H9 (cell line): Measurements from ENCODE around the gene TEX2. TPM values are rescaled to one million over a fixed set of nuclear protein-coding genes. Genes with fewer than 3 reads are reported as not detected.

Experiments used
- DNase-seq: peaks from one replicate; pipeline ENCODE4 v3.0.0-alpha.2; 2017
- H2AFZ ChIP-seq: one replicate; pipeline ENCODE4 v1.6.1; 2013; ENCODE audit warnings: mild to moderate bottlenecking, low read length, control low read depth, moderate library complexity
- H2AK5ac ChIP-seq: 2 replicates; pipeline ENCODE4 v1.6.1; 2013; ENCODE audit warnings: low read length, control low read depth, mixed read lengths; ENCODE audit not compliant: insufficient read length
- H2BK120ac ChIP-seq: one replicate; pipeline ENCODE4 v1.6.1; 2013; ENCODE audit warnings: low read depth, mild to moderate bottlenecking, low read length, control low read depth, inconsistent platforms; ENCODE audit not compliant: poor library complexity, severe bottlenecking
- H2BK12ac ChIP-seq: 2 replicates; pipeline ENCODE4 v1.6.1; 2013; ENCODE audit warnings: low read length, control low read depth, mixed read lengths, low read depth; ENCODE audit not compliant: insufficient read length
- H2BK15ac ChIP-seq: 2 replicates; pipeline ENCODE4 v1.6.1; 2013; ENCODE audit warnings: low read depth, low read length, control low read depth
- H2BK20ac ChIP-seq: one replicate; pipeline ENCODE4 v1.6.1; 2013; ENCODE audit warnings: low read depth, mild to moderate bottlenecking, low read length, control low read depth, inconsistent platforms; ENCODE audit not compliant: poor library complexity, severe bottlenecking
- H2BK5ac ChIP-seq: 2 replicates; pipeline ENCODE4 v1.6.1; 2013; ENCODE audit warnings: low read length, control low read depth, mixed read lengths; ENCODE audit not compliant: insufficient read length
- H3K14ac ChIP-seq: 2 replicates; pipeline ENCODE4 v1.6.1; 2013; ENCODE audit warnings: low read length, control low read depth; ENCODE audit not compliant: insufficient read depth
- H3K18ac ChIP-seq: 2 replicates; pipeline ENCODE4 v1.6.1; 2013; ENCODE audit warnings: low read depth, mild to moderate bottlenecking, mixed read lengths, low read length, control low read depth; ENCODE audit not compliant: insufficient read length
- H3K23ac ChIP-seq: 2 replicates; pipeline ENCODE4 v1.6.1; 2013; ENCODE audit warnings: low read length, control low read depth, mixed read lengths, low read depth; ENCODE audit not compliant: insufficient read length
- H3K23me2 ChIP-seq: 2 replicates; pipeline ENCODE4 v1.6.1; 2013; ENCODE audit warnings: low read depth, mild to moderate bottlenecking, mixed read lengths, low read length, control low read depth; ENCODE audit not compliant: insufficient read length, poor library complexity, severe bottlenecking
- H3K27ac ChIP-seq: 2 replicates; pipeline ENCODE4 v1.5.1; 2013; ENCODE audit warnings: low read length, control low read depth, mixed read lengths, low read depth; ENCODE audit not compliant: insufficient read length
- H3K27me3 ChIP-seq: 2 replicates; pipeline ENCODE4 v1.6.1; 2013; ENCODE audit warnings: low read length, control low read depth, inconsistent platforms; ENCODE audit not compliant: insufficient read depth
- H3K4ac ChIP-seq: 2 replicates; pipeline ENCODE4 v1.6.1; 2013; ENCODE audit warnings: low read depth, mild to moderate bottlenecking, control low read depth, inconsistent platforms, low read length, moderate library complexity
- H3K4me1 ChIP-seq: 2 replicates; pipeline ENCODE4 v1.6.1; 2013; ENCODE audit warnings: low read length, control low read depth, inconsistent platforms; ENCODE audit not compliant: insufficient read depth
- H3K4me2 ChIP-seq: 2 replicates; pipeline ENCODE4 v1.6.1; 2013; ENCODE audit warnings: low read length, control low read depth, mixed read lengths; ENCODE audit not compliant: insufficient read length, insufficient read depth
- H3K56ac ChIP-seq: 2 replicates; pipeline ENCODE4 v1.6.1; 2013; ENCODE audit warnings: low read depth, mild to moderate bottlenecking, mixed read lengths, low read length, control low read depth; ENCODE audit not compliant: insufficient read length
- H3K79me1 ChIP-seq: 2 replicates; pipeline ENCODE4 v1.6.1; 2013; ENCODE audit warnings: low read depth, mild to moderate bottlenecking, moderate library complexity, low read length, control low read depth, inconsistent platforms; ENCODE audit not compliant: insufficient read depth, poor library complexity, severe bottlenecking
- H3K79me2 ChIP-seq: 2 replicates; pipeline ENCODE4 v1.6.1; 2013; ENCODE audit warnings: low read length, control low read depth, inconsistent platforms; ENCODE audit not compliant: insufficient read depth
- H3K9ac ChIP-seq: 2 replicates; pipeline ENCODE4 v1.6.1; 2013; ENCODE audit warnings: low read length, control low read depth, mixed read lengths; ENCODE audit not compliant: insufficient read length; ENCODE audit errors: extremely low read depth
- H3K9me3 ChIP-seq: one replicate; pipeline ENCODE4 v1.6.1; 2013; ENCODE audit warnings: low read depth, low read length, inconsistent platforms; ENCODE audit not compliant: control insufficient read depth
- H3T11ph ChIP-seq: one replicate; pipeline ENCODE4 v1.6.1; 2013; ENCODE audit warnings: mild to moderate bottlenecking, low read length, control low read depth, inconsistent platforms
- H4K20me1 ChIP-seq: one replicate; pipeline ENCODE4 v1.6.1; 2013; ENCODE audit not compliant: control insufficient read depth, insufficient read length, insufficient read depth
- H4K5ac ChIP-seq: 2 replicates; pipeline ENCODE4 v1.6.1; 2013; ENCODE audit warnings: low read depth, mild to moderate bottlenecking, mixed read lengths, low read length, control low read depth; ENCODE audit not compliant: insufficient read length
- H4K8ac ChIP-seq: replicated peaks from 2 replicates; pipeline ENCODE4 v1.6.1; 2013; ENCODE audit warnings: low read length, control low read depth, mixed read lengths, low read depth; ENCODE audit not compliant: insufficient read length
- H4K91ac ChIP-seq: 2 replicates; pipeline ENCODE4 v1.6.1; 2013; ENCODE audit warnings: low read depth, mild to moderate bottlenecking, moderate library complexity, mixed read lengths, low read length, control low read depth; ENCODE audit not compliant: insufficient read length
- H3K27ac Mint-ChIP-seq, 3 experiments: 2 replicates in 2 of 3; 3 replicates in 1 of 3; pipeline ENCODE4 v1.8.0; 2020 to 2021; ENCODE audit warnings: mixed read lengths in 3 of 3, mild to moderate bottlenecking in 1 of 3, moderate library complexity in 1 of 3
- H3K27me3 Mint-ChIP-seq: 2 replicates; pipeline ENCODE4 v1.8.0; 2021; ENCODE audit warnings: low read depth, mild to moderate bottlenecking, moderate library complexity, mixed read lengths
- H3K36me3 Mint-ChIP-seq, 3 experiments: 2 replicates in 2 of 3; 3 replicates in 1 of 3; pipeline ENCODE4 v1.8.0; 2020 to 2021; ENCODE audit warnings: low read depth in 3 of 3, mixed read lengths in 3 of 3; ENCODE audit not compliant: insufficient read depth in 1 of 3
- H3K4me1 Mint-ChIP-seq, 2 experiments: 2 replicates each; pipeline ENCODE4 v1.8.0; 2020; ENCODE audit warnings: mixed read lengths in 2 of 2
- H3K4me3 Mint-ChIP-seq, 2 experiments: 2 replicates in 1 of 2; 3 replicates in 1 of 2; pipeline ENCODE4 v1.8.0; 2020 to 2021; ENCODE audit warnings: mild to moderate bottlenecking in 2 of 2, mixed read lengths in 2 of 2, moderate library complexity in 1 of 2
- H3K9me3 Mint-ChIP-seq, 2 experiments: 2 replicates in 1 of 2; 3 replicates in 1 of 2; pipeline ENCODE4 v1.8.0; 2020; ENCODE audit warnings: mild to moderate bottlenecking in 2 of 2, mixed read lengths in 2 of 2, moderate library complexity in 1 of 2
- CTCF ChIP-seq: fragments of 200-600 bp; sonication (generic); conservative IDR thresholded peaks from 3 replicates; pipeline ENCODE4 v1.8.0; 2021; ENCODE audit warnings: antibody characterized with exemption, mild to moderate bottlenecking
- WGBS: extraction: QIAGEN DNeasy Blood & Tissue Kit; methylation state at CpG from one replicate; pipeline ENCODE4 v1.1.7; 2013; ENCODE audit warnings: missing lambda C conversion rate, low lambda C conversion rate, mixed read lengths; ENCODE audit not compliant: insufficient read length; ENCODE audit errors: extremely low coverage; 5-methylcytosine and 5-hydroxymethylcytosine counted together
- total RNA-seq: library from RNA; stranded (reverse); gene quantifications from 2 replicates; pipeline ENCODE4 v1.2.1, GENCODE V29; 2021

TEX2 gene
- total RNA-seq, 1 experiment from 2014 or later: 12.2 TPM

- WGBS: no CpG with 5 or more reads among the region's 2 CpGs
- H3K79me2 ChIP-seq: 0 out of 2 replicates have a peak, but pooled peaks cover 3% of the 10 kb centered on the region
- H3K4me1 Mint-ChIP-seq: peaks cover 30 to 32% of the 10 kb centered on the region in 2 experiments
- no peak overlapping the region for H4K5ac ChIP-seq
- H4K91ac ChIP-seq: no peak overlapping the region
- H3K4me1 ChIP-seq: peaks cover 4% of the 10 kb centered on the region; the same call in 1 of the 2 replicates
- H3K79me1 ChIP-seq: peaks cover 9% of the 10 kb centered on the region
- no peak overlapping the region for H2BK5ac ChIP-seq
- H3K27ac Mint-ChIP-seq: no peak overlapping the region
- no peak overlapping the region for H3K4ac ChIP-seq
- no peak overlapping the region for H3K56ac ChIP-seq
- no peak overlapping the region for H2BK20ac ChIP-seq
- H3K27me3 ChIP-seq: no peaks in the 10 kb centered on the region
- H2AFZ ChIP-seq: no peak overlapping the region
- H3T11ph ChIP-seq: no peak overlapping the region
- H3K14ac ChIP-seq: no peak overlapping the region
- no peak overlapping the region for H3K9ac ChIP-seq
- H3K18ac ChIP-seq: no peak overlapping the region
- TF ChIP-seq CTCF: no peak
- no peak overlapping the region for H3K4me2 ChIP-seq
- no peak for DNase-seq
- no peak overlapping the region for H2BK120ac ChIP-seq
- no peaks in the 10 kb centered on the region for H3K36me3 Mint-ChIP-seq
- no peaks in the 10 kb centered on the region for H3K23me2 ChIP-seq
- H4K20me1 ChIP-seq: no peaks in the 10 kb centered on the region
- no peak overlapping the region for H2BK12ac ChIP-seq
- no peaks in the 10 kb centered on the region for H3K27me3 Mint-ChIP-seq
- H3K4me3 Mint-ChIP-seq: no peak overlapping the region
- no peak overlapping the region for H3K23ac ChIP-seq
- H3K9me3 Mint-ChIP-seq: no peaks in the 10 kb centered on the region
- H3K27ac ChIP-seq: no peak overlapping the region
- no peaks in the 10 kb centered on the region for H3K9me3 ChIP-seq
- H2BK15ac ChIP-seq: no peak overlapping the region
- H4K8ac ChIP-seq: no peak overlapping the region
- no peak overlapping the region for H2AK5ac ChIP-seq
These were observed 43.5 kb downstream of the TEX2 start for GRCh38 chr17:64219571-64219970.
